Fibroblast of pulmonary artery (primary cell): Measurements from ENCODE around the gene TAMALIN.

Experiments
- DNase-seq: peaks from one replicate; pipeline ENCODE4 v3.0.0-alpha.2; 2010; ENCODE audit warnings: low read depth
- H3K4me3 ChIP-seq: replicated peaks from 2 replicates; pipeline ENCODE4 v1.5.1; 2011; ENCODE audit warnings: low read depth, mild to moderate bottlenecking, control low read depth, low read length, moderate library complexity
- CTCF ChIP-seq: IDR thresholded peaks from 2 replicates; pipeline ENCODE4 v1.5.1; 2011; ENCODE audit warnings: mild to moderate bottlenecking, control low read depth, low read length, inconsistent platforms; ENCODE audit errors: missing control alignments

The TAMALIN gene

GRCh38 chr12:52060498-52061177 is 53.9 kb downstream of the TAMALIN start:
- DNase-seq: peak; percentile 62
- no peak for TF ChIP-seq CTCF

GRCh38 chr12:52061470-52062166 is 54.9 kb downstream of the TAMALIN start:
- H3K4me3 ChIP-seq: no peak overlapping the region
- DNase-seq: no peak
- no peak for TF ChIP-seq CTCF

More at GRCh38 chr12:52060498-52061177, 53.9 kb downstream of the TAMALIN start:
- H3K4me3 ChIP-seq: no peak overlapping the region

- no peak for DNase-seq
- no peak overlapping the region for H3K4me3 ChIP-seq
- TF ChIP-seq CTCF: no peak
Observed at GRCh38 chr12:52062167-52063081, 55.7 kb downstream of the TAMALIN start.

GRCh38 chr12:52063082-52063924 is 56.6 kb downstream of the TAMALIN start:
- no peak overlapping the region for H3K4me3 ChIP-seq
- DNase-seq: no peak
- no peak for TF ChIP-seq CTCF

GRCh38 chr12:52063981-52064649 is 57.4 kb downstream of the TAMALIN start:
- DNase-seq: peak; percentile 93
- no peak overlapping the region for H3K4me3 ChIP-seq
- no peak for TF ChIP-seq CTCF
